Placental pericyte (primary cell): Measurements from ENCODE around the gene SCOC. TPM values are rescaled to one million over a fixed set of nuclear protein-coding genes. Genes with fewer than 3 reads are reported as not detected.

Experiments used
- total RNA-seq: library from RNA; depleted of rRNA; stranded (reverse); fragments of >200 nt; gene quantifications from 2 replicates; pipeline ENCODE4 v1.2.3, GENCODE V29; 2012

SCOC gene
- total RNA-seq = 29.8 and 59.1 TPM in 2 replicates

DNA sequence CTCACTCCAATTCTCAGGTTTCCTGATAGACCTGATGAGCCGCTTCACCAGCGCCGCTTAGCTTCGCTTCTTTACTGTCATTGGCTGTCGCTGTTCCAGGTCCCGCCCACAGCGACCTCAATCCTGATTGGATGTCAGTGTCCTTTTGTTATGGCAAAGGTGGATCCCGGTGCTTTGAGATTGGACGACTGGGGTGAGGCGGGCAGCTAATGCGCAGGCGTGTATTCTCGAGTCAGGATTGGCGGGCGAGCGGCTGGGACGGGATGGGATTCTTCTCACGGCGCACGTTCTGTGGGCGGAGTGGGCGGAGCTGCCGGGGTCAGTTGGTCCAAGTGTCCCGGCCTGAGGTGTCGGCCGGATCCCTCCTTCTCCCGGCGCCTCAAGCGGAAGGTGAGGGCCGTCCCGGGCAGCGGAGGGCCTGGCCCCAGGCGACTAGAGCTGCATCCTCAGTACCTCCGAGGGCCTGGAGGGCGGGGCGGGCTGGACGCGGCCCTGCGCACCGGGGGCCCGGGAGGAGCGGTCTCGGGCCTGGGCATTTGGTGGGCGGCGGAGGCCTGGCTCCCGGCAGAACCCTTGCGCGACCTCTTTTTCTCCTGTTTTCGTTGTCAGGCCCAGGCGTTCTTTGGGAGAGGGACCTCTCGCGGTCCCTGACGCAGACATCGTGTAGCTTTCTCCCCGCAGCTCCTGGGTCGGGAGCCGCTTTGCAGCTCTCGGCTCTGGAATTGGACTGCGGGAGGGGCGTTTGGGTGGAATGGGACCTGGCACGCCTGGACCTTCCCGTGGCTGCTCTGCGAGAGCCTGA, at the start of gene SCOC:
Gene SCOC (plus strand): TSS at position 319 of the 802 bp plus-strand sequence. CDS start 5,525 bp downstream, outside the sequence.

GRCh38 chr4:140427106-140427918, 53.9 kb downstream of the SCOC start, which contains the start of gene CLGN:
CLGN (minus strand) TSS chr4:140427648; CDS start chr4:140413078, 14,570 bp downstream.

Other genes with a start within 250 kb of the SCOC start
- 3.1 and 12.3 TPM in 2 replicates for gene MAML3, start 219.5 kb upstream of the SCOC start, total RNA-seq
- gene CLGN, start 54.0 kb downstream of the SCOC start, total RNA-seq = 2.7 and 7.0 TPM in 2 replicates
- gene MGAT4D, start 124.6 kb downstream of the SCOC start, total RNA-seq = not detected in 2 replicates
- gene ELMOD2, start 150.5 kb downstream of the SCOC start, total RNA-seq = 33.0 and 33.2 TPM in 2 replicates
- gene UCP1, start 195.3 kb downstream of the SCOC start, total RNA-seq = not detected in 2 replicates